GM19328 (cell line): ENCODE results near the gene HEMK1.

Source experiments
- ATAC-seq: cut with Tn5 transposase; IDR thresholded peaks from one replicate; pipeline ENCODE4 v1.9.1; 2021; ENCODE audit warnings: mild to moderate bottlenecking, moderate library complexity; ENCODE audit not compliant: unreplicated experiment

The HEMK1 gene

DNA sequence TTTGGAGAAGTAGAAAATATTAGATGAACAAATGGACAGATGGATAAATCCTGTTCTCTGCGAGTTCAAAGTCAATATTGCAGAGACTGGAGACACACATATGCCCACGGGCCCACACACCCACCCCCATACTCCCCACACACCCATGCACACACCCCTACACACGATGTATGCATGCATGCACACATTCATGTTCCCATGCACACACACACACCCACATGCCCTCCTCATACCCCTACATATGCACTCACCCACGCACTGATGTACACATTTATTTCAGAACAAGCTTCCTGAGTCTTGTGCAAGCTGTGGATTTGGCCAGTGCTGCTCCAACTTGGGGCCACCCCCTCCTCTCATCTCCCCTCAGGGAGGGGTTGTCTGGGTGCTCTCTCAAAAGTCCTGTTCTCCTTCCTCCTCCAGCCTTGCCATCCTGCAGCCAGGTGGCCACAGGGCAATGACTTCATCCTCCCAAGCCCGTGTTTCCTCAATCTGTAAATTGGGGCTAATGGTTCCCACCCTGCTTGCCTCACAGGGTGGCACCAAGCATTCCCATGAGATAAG is 64.0 kb downstream of the HEMK1 start:
- ATAC-seq, result no peak

DNA sequence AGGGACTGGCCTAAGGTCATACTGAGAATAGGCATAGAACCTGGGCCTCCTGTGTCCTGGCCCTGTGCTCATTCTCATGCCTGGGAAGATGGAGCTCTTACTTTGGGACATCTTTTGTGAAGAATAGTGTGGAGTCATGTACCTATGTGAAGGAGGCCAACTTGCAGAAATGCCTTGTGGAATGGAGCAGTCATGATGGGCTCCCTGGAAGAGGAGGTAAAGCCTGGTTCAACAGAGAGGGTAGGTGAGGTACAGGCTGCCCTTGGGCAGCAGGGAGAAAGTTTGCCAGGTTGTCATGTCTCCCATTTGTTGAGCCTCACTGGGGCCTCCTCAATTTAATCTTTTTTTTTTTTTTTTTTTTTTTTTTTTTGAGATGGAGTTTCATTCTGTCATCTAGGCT is 65.7 kb downstream of the HEMK1 start:
- no peak for ATAC-seq

DNA sequence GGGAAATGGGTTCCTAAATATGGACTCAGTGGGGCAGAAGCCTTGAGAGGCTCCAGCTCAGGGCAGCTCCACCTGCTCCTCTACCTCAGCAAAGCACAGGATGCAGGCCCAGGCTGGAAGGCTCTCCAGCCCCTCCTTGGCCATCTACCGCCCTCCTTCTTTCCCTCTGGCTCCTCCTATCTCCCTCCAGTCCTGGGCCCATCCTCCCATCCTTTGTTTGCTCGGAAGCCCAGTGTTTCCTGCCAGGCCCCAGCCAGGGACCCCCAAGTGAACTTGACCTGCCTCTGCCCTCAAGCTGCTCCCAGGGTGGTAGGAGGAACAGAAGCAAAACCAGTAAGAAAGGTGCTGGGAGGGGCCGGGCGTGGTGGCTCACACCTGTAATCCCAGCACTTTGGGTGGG is 67.7 kb downstream of the HEMK1 start:
- no peak for ATAC-seq

DNA sequence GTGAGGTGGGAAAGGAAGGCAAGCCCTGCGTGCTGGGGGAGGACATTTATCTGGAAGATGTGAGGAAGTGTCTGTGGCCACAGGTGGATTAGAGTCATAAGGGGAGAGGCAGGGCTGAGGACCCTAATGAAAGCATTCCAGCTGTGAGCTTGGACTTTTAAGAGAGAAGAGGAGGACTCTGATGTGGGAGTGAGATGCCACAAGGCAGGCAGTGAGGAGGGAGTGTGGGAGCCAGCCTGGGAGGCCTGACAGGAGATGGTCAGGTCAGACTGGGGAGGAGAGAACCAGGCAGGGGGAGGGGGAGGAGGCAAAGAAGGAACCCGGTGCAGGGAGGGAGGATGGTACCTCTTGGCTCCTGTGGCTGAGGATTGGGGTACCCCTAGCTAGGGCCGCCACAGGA is 68.6 kb downstream of the HEMK1 start:
- ATAC-seq, result no peak

DNA sequence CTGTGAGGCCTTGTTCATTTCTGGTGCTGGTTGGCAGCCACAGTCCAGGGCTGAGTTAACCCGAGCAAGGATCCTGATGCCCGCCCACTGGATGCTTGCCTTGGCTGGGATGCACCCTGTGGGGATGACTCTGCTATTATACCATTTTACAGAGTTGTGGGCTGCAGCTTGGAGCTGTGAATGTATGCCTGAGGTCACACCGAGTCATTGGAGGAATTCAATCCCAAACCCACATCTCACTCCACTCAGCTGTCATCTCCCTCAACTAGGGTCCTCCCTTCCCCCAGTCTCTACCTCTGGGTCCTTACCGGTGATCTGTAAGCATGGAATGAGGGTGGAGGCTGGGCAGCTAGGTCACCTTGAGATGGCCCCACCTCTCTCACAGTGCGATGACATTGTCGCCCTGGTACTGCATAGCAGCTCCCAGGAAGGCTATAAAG is 69.8 kb downstream of the HEMK1 start:
- ATAC-seq, result no peak

DNA sequence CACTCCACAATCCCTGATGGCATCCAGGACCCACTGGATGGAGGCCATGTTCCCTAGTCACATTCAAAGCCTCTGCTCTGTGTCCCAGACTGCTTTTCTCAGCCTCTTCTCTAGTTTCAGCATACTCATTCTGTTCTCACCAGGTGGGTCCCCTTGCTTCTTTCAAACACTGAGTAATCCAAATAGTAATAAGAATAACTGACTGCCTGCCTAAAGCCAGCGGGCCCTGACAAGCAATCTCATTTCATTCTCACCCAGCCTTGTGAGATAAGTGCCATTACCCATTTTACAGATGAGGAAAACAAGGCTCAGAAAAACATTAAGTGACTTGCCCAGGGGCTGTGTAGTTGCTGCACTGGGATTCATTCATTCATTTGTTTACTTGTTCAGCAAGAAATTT is 73.1 kb downstream of the HEMK1 start:
- no peak for ATAC-seq

DNA sequence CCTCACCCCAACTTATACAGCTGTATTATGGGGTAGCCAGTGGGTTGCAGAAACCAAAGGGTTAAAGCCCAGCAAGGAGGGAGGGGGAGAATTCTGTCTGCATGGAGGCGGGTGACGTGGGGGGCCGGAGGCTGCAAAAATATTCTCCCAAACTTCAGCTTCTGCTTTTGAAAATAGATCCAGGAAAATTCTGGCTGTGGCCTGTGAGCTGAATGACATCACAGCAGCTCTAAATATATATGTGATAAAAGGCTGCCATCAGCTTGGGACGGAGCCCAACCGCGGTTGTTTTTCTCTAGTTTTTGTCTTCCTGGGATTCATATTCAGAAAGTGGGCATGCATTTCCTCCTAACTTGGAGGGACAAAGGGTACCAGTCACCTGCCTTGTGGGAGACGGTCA is 75.2 kb downstream of the HEMK1 start:
- ATAC-seq, result no peak

DNA sequence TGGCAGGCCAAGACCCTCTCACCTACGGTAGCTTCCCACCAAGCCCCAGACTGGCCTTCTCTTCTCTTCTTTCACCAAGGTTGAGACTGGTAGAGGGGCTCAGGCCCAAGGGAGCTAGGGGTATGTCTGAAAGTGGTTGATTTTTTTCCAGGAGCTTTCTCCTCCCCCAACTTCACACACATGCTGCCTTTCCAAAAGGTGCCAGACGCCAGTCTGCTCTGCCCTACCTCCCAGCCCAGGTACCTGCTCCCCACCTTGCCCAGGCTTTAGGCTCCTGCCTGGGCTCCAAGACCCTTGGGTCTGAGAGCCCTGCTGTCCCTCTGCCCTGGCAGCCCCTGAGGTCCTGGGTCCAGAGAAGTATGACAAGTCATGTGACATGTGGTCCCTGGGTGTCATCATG is 76.1 kb downstream of the HEMK1 start:
- no peak for ATAC-seq
